Heart left ventricle (tissue), 16 donors: ENCODE results near the gene CHD1L. TPM values are rescaled to one million over a fixed set of nuclear protein-coding genes. Genes with fewer than 3 reads are reported as not detected.
"Not testable (repeated sequence)": the region's sequence is repeated elsewhere in the genome, so short reads cannot be mapped to it uniquely, and the experiment has no call there.

Experiments used
- ATAC-seq, 4 donors: fragments of 200-7000 bp; cut with Tn5 transposase; one replicate each; pipeline ENCODE4 v1.9.1; 2020 to 2022; ENCODE audit warnings: moderate library complexity in 4 of 4, mild to moderate bottlenecking in 3 of 4, moderate number of reproducible peaks in 1 of 4
- DNase-seq, 5 donors: peaks; one replicate each; pipeline ENCODE4 v3.0.0-alpha.2; 2020
- H3K27ac ChIP-seq, 12 donors: fragments of 200-600 bp; sonication (generic) in 4 of 12; one replicate each; pipeline versions ENCODE4 v1.5.0 to v1.8.0; 2016 to 2022; ENCODE audit warnings: mild to moderate bottlenecking in 2 of 12
- H3K27me3 ChIP-seq, 9 donors: fragments of 200-600 bp; sonication (generic) in 2 of 9; one replicate each; pipeline versions ENCODE4 v1.5.1 to v1.8.0; 2016 to 2022; ENCODE audit warnings: mild to moderate bottlenecking in 3 of 9
- H3K36me3 ChIP-seq, 9 donors: fragments of 200-600 bp; sonication (generic) in 2 of 9; one replicate each; pipeline versions ENCODE4 v1.5.0 to v1.8.0; 2018 to 2022; ENCODE audit warnings: mild to moderate bottlenecking in 2 of 9
- H3K4me1 ChIP-seq, 12 donors: fragments of 200-600 bp; sonication (generic) in 4 of 12; one replicate each; pipeline versions ENCODE4 v1.5.0 to v1.8.0; 2016 to 2022; ENCODE audit warnings: mild to moderate bottlenecking in 3 of 12
- H3K4me3 ChIP-seq, 12 donors: fragments of 200-600 bp; sonication (generic) in 4 of 12; one replicate each; pipeline versions ENCODE4 v1.5.0 to v1.8.0; 2017 to 2022; ENCODE audit warnings: mild to moderate bottlenecking in 9 of 12, moderate library complexity in 4 of 12
- H3K9me3 ChIP-seq, 12 donors: fragments of 200-600 bp; sonication (generic) in 4 of 12; one replicate each; pipeline versions ENCODE4 v1.5.0 to v1.8.0; 2016 to 2022; ENCODE audit warnings: mild to moderate bottlenecking in 1 of 12
- CTCF ChIP-seq, 12 donors: fragments of 200-600 bp; sonication (generic) in 4 of 12; IDR thresholded peaks; one replicate each; pipeline versions ENCODE4 v1.5.0 to v1.8.0; 2018 to 2022; ENCODE audit warnings: antibody characterized with exemption in 12 of 12, mild to moderate bottlenecking in 5 of 12
- POLR2A ChIP-seq, 2 donors: fragments of 450-650 bp; IDR thresholded peaks; one replicate each; pipeline ENCODE4 v1.6.1; 2017; ENCODE audit warnings: antibody characterized with exemption in 2 of 2, mild to moderate bottlenecking in 2 of 2, moderate library complexity in 2 of 2
- WGBS, 4 donors: extraction: QIAGEN DNeasy Blood & Tissue Kit in 2 of 4; methylation state at CpG; one replicate each; pipeline versions ENCODE4 v1.1.5 to v1.1.7; 2013 to 2018; 5-methylcytosine and 5-hydroxymethylcytosine counted together
- intact Hi-C, 10 donors: fragments of 100-400 bp; cut with DNase I; formaldehyde crosslinking; loops; one replicate each; pipeline versions ENCODE4 v1.11.1 to v1.14.2; 2022
- polyA plus RNA-seq, 2 donors: library from polyadenylated mRNA; stranded (reverse); fragments of 200-250 nt; gene quantifications; one replicate each; pipeline ENCODE4 v1.2.3, GENCODE V29; 2013
- total RNA-seq, 9 donors: library from RNA; depleted of rRNA in 2 of 9; stranded (reverse); fragments of >200 nt in 2 of 9; fragmentation: NEBNext Ultra II Directional in 3 of 9; extraction: Animal tissue kit (Norgen Biotek cat#: 25700) in 3 of 9; gene quantifications; one replicate each; pipeline versions ENCODE4 v1.1.0 to v1.2.4, GENCODE V29; 2016 to 2023
- donor health status: ischemic (EF 13 %, LVEDD 7.1; RV severe dilation, severe dysfunction).
- donor health status: healthy with polysubstance abuse.
- donor health status: DM: no; HTN: yes; CAD: no.
- donor health status: DM: no; HTN: no; CAD: no.
- donor health status: ischemic (EF 25% LVEDD 6.9; RV normal size, moderate dysfunction).
- donor health status: ischemic (EF 25% LVEDD 5.7; RV mildly dilated, moderate dysfunction).
- donor health status: healthy.
- donor health status: DM: yes; HTN: yes; CAD: no.
- donor health status: ischemic (EF 35%, LVEDD 5.7; RV mildly dilated, moderate dysfunction).
- donor health status: nonischemic (EF 11% LVEDD 7.7; RV severe dilation, severe dysfunction).
- donor health status: DM: yes; HTN: yes; CAD: no.
- donor health status: PGD.
- donor health status: ischemic (EF 29% LVEDD 5.4; RV normal size, mild dysfunction).
- donor health status: nonischemic (EF 23%, LVEDD 6.1; RV moderate dilation, normal function).

CHD1L gene
- total and polyA plus RNA-seq, 11 donors, result 5.8 to 17.7 (median 8.1) TPM

DNA sequence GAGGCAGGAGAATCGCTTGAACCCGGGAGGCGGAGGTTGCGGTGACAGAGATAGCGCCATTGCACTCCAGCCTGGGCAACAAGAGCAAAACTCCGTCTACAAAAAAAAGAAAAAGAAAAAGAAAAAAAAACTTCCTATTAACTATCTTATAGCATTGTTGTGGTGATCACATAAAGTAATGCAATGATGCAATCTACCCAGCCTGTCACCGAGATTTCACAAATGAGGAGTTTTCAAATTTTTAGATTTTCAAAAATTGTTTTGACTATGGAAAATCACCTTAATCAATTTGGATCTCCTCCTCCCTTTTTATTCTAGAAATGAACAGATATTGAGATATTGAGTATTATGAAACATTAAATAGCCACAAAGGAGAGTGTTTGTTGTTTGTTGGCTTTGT is 25.3 kb upstream of the CHD1L start:
- H3K27me3 ChIP-seq, result no peaks in the 10 kb centered on the region
- 88 to 98% (median 97%) methylated on average over 6 to 7 of the region's 7 CpGs for WGBS, 4 donors
- TF ChIP-seq POLR2A (IDR thresholded peaks at IDR 0.05) (no peak), CTCF (IDR thresholded peaks at IDR 0.05) (no peak)
- H3K4me1 ChIP-seq, result peaks cover 0 to 6% (median 0%) of the 10 kb centered on the region in 12 donors
- ATAC-seq, result no peak
- peaks cover 0 to 8% (median 0%) of the 10 kb centered on the region in 9 donors for H3K36me3 ChIP-seq
- no peak overlapping the region for H3K27ac ChIP-seq
- intact Hi-C loops, result no loop called here
- DNase-seq, result no peak
- H3K9me3 ChIP-seq, result no peaks in the 10 kb centered on the region
- no peak overlapping the region for H3K4me3 ChIP-seq

- Histone ChIP-seq H3K4me3 (no peak overlapping the region), H3K9me3 (no peaks in the 10 kb centered on the region), H3K27me3 (no peaks in the 10 kb centered on the region), H3K4me1 (peaks cover 0 to 6% (median 0%) of the 10 kb centered on the region in 12 donors), H3K36me3 (peaks cover 0 to 6% (median 0%) of the 10 kb centered on the region in 9 donors), H3K27ac (no peak overlapping the region)
- WGBS, 4 donors, result 60 to 62% (median 61%) methylated on average over 3 of the region's 3 CpGs
- intact Hi-C loops, result no loop called here
- ATAC-seq (no peak), DNase-seq (no peak)
- TF ChIP-seq CTCF (IDR thresholded peaks at IDR 0.05) (no peak), POLR2A (IDR thresholded peaks at IDR 0.05) (no peak)
Observed at GRCh38 chr1:147218606-147219005, 23.9 kb upstream of the CHD1L start.

DNA sequence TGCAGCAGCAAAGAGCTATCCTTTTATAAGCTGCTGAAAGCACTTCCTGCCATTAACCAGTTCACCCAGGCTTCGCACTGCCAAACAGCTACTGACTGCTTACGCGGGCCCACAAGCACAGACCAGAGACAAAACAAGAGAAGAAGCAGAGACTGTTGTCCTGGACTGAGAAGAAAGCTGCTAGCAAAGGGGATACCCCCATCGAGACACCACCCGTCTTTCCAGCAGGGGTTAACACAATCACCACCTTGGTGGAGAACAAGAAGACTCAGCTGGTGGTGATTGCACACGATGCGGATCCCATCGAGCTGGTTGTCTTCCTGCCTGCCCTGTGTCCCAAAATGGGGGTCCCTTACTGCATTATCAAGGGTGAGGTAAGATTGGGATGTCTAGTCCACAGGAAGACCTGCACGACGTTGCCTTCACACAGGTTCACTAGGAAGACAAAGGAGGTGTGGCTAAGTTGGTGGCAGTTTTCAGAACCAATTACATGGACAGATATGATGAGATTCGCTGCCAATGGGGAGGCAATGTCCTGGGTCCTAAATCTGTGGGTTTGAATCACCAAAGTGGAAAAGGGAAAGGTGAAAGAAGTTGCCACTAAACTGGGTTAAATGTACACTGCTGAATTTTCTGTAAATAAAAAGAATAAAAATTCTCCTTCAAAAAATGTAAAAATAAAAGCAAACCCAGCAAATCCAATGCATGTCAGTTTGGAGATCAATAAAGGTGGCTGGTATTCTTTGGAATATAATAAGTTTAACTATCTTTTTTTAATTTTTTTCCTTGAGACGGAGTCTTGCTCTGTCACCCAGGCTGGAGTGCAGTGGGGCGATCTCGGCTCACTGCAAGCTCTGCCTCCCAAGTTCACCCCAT is 18.5 kb upstream of the CHD1L start:
- no peak for ATAC-seq
- Histone ChIP-seq H3K4me1 (peaks cover 0 to 12% (median 4%) of the 10 kb centered on the region in 12 donors), H3K27me3 (no peaks in the 10 kb centered on the region), H3K4me3 (no peak overlapping the region), H3K36me3 (peaks cover 0 to 3% (median 0%) of the 10 kb centered on the region in 9 donors), H3K27ac (no peak overlapping the region), H3K9me3 (no peaks in the 10 kb centered on the region)
- no peak for TF ChIP-seq POLR2A (IDR thresholded peaks at IDR 0.05)
- TF ChIP-seq CTCF (IDR thresholded peaks at IDR 0.05), result no peak
- intact Hi-C loops, result loop anchor here in 1 of 10 donors (5.0 kb wide), 1 partner anchor 52 kb away; the partner anchor contains the start of gene PRKAB2
- WGBS, 4 donors, result 60 to 72% (median 66%) methylated on average over 14 of the region's 14 CpGs
- DNase-seq, result no peak

GRCh38 chr1:147225193-147225730 is 17.2 kb upstream of the CHD1L start, which contains the start of gene FMO5:
FMO5 (minus strand) TSS chr1:147225339; CDS start chr1:147225029, 310 bp downstream.
- Histone ChIP-seq H3K27me3 (no peaks in the 10 kb centered on the region), H3K4me3 (peak within 1 kb of the TSS; percentile 47 to 88 (median 68)), H3K27ac (peak within 1 kb of the TSS; percentile 44 to 88 (median 66)), H3K36me3 (no peaks in the 10 kb centered on the region), H3K4me1 (peaks cover 0 to 12% (median 4%) of the 10 kb centered on the region in 12 donors), H3K9me3 (no peaks in the 10 kb centered on the region)
- peak; percentile 62 to 80 (median 70) for DNase-seq
- TF ChIP-seq POLR2A (IDR thresholded peaks at IDR 0.05), result peak in 1 of 2 donors; percentile 40
- TF ChIP-seq CTCF (IDR thresholded peaks at IDR 0.05), result peak in 3 of 12 donors; percentile 10 to 36 (median 18)
- intact Hi-C loops, result loop anchor here in 2 of 10 donors (5.0 kb wide), 2 partner anchors 48 to 53 kb away; partner anchors contain the start of gene PRKAB2 (in 1 of the 2)
- peak; percentile 68 to 92 (median 91) for ATAC-seq
- 0 to 1% (median 1%) methylated on average over 17 of the region's 17 CpGs for WGBS, 4 donors

DNA sequence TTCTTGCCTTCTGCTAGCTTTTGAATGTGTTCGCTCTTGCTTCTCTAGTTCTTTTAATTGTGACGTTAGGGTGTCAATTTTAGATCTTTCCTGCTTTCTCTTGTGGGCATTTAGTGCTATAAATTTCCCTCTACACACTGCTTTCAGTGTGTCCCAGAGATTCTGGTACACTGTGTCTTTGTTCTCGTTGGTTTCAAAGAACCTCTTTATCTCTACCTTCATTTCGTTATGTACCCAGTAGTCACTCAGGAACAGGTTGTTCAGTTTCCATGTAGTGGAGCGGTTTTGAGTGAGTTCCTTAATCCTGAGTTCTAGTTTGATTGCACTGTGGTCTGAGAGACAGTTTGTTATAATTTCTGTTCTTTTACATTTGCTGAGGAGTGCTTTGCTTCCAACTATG is 11.5 kb upstream of the CHD1L start:
- H3K4me1 ChIP-seq, H3K36me3 ChIP-seq, DNase-seq, H3K27me3 ChIP-seq, H3K27ac ChIP-seq, H3K4me3 ChIP-seq, ATAC-seq, H3K9me3 ChIP-seq, intact Hi-C loops: not testable (repeated sequence)
- WGBS, 4 donors, result 86 to 91% (median 88%) methylated on average over 5 of the region's 5 CpGs

GRCh38 chr1:147233903-147234302 is 8.6 kb upstream of the CHD1L start:
- H3K36me3 ChIP-seq, DNase-seq, H3K4me3 ChIP-seq, H3K27ac ChIP-seq, H3K9me3 ChIP-seq, intact Hi-C loops, H3K27me3 ChIP-seq, H3K4me1 ChIP-seq, ATAC-seq: not testable (repeated sequence)
- 76 to 91% (median 80%) methylated on average over 8 of the region's 8 CpGs for WGBS, 4 donors
